Measurements from ENCODE around the gene RTN1. TPM values are rescaled to one million over a fixed set of nuclear protein-coding genes. Genes with fewer than 3 reads are reported as not detected.

Gene RTN1
- total RNA-seq, 1 donor, result 0.43 TPM

GRCh38 chr14:59630288-59630963 is 240.2 kb downstream of the RTN1 start:
- TF ChIP-seq, protein P1, sequence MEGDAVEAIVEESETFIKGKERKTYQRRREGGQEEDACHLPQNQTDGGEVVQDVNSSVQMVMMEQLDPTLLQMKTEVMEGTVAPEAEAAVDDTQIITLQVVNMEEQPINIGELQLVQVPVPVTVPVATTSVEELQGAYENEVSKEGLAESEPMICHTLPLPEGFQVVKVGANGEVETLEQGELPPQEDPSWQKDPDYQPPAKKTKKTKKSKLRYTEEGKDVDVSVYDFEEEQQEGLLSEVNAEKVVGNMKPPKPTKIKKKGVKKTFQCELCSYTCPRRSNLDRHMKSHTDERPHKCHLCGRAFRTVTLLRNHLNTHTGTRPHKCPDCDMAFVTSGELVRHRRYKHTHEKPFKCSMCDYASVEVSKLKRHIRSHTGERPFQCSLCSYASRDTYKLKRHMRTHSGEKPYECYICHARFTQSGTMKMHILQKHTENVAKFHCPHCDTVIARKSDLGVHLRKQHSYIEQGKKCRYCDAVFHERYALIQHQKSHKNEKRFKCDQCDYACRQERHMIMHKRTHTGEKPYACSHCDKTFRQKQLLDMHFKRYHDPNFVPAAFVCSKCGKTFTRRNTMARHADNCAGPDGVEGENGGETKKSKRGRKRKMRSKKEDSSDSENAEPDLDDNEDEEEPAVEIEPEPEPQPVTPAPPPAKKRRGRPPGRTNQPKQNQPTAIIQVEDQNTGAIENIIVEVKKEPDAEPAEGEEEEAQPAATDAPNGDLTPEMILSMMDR (IDR thresholded peaks at IDR 0.05; ENCODE audit: insufficient read depth, low read depth, low read length), result no peak
- no peak overlapping the region for H3K4me3 ChIP-seq (ENCODE audit: low read depth, low read length)
- DNase-seq (ENCODE audit: low read depth), result peak; percentile 2

DNA sequence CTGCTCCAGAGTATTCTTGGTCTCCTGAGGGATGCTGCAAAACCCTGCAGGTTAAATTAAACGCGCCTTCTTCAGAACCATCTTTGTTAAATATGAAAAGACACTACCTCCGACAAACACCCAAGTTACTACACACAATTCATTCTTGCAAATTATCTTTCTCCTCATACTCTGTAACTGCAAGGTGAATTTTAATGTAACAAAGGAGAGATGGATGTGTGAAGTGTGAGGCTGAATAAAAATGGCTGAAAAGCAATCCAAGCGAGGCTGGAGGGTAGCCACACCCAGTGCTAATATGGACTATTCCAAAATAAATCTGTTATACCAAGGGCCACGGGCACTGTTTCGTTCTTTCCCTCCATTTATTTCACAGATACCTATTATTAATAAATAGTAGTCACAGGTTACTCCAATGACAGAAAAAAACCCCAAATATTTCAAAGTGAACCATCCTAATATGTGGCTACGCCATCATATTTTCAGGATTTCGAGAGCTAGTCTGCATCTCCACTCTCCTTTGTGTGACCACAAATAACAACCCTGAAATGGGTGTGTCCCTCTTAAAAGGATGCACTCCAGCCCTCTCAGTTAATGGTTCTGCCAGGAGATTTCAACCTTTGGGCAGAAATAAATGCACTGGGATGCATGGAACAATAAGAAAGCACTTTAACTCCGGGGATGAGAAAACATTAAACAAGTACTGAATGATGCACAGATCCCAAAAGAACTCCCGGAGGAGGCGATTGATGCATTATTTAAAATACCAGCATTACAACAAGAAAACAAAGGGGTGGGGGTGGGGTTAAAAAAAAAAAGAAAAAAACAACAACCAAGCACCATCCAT is 240.9 kb downstream of the RTN1 start:
- no peak overlapping the region for H3K4me3 ChIP-seq (ENCODE audit: low read depth, low read length)
- no peak for DNase-seq (ENCODE audit: low read depth)
- TF ChIP-seq, protein P1 (IDR thresholded peaks at IDR 0.05; ENCODE audit: insufficient read depth, low read depth, low read length), result no peak

- TF ChIP-seq, protein P1 (IDR thresholded peaks at IDR 0.05; ENCODE audit: insufficient read depth, low read depth, low read length), result no peak
- no peak overlapping the region for H3K4me3 ChIP-seq (ENCODE audit: low read depth, low read length)
- DNase-seq (ENCODE audit: low read depth), result no peak
These were observed 243.5 kb downstream of the RTN1 start for GRCh38 chr14:59627011-59627520.

DNA sequence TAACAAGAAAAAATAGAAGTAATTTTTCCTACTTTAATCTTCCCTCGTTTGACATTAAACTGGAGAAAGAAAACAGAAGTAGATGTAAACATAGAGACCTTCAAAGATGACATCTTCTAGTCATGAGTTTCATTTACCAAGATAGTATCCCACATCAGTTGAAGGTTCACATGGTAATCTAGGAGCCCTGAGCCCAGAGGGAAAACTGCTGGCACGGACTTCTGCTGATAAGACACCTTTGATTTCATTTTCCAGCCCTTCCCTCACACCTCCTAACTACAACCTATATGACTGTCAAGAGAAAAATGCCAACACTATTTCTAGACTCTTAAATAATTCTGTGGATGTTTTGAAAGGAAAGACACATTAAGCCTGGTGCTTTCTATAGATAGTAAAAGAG is 247.9 kb downstream of the RTN1 start:
- DNase-seq (ENCODE audit: low read depth), result no peak
- TF ChIP-seq, protein P1 (IDR thresholded peaks at IDR 0.05; ENCODE audit: insufficient read depth, low read depth, low read length), result no peak
- no peak overlapping the region for H3K4me3 ChIP-seq (ENCODE audit: low read depth, low read length)

- no peak for DNase-seq (ENCODE audit: low read depth)
- TF ChIP-seq, protein P1 (IDR thresholded peaks at IDR 0.05; ENCODE audit: insufficient read depth, low read depth, low read length), result no peak
- H3K4me3 ChIP-seq (ENCODE audit: low read depth, low read length), result no peak overlapping the region
These were observed 251.5 kb downstream of the RTN1 start for GRCh38 chr14:59619061-59619460.

- TF ChIP-seq, protein P1 (IDR thresholded peaks at IDR 0.05; ENCODE audit: insufficient read depth, low read depth, low read length), result no peak
- DNase-seq (ENCODE audit: low read depth), result no peak
These were observed 269.5 kb downstream of the RTN1 start for GRCh38 chr14:59601056-59601455.

More at GRCh38 chr14:59601056-59601455, 269.5 kb downstream of the RTN1 start:
- H3K4me3 ChIP-seq (ENCODE audit: low read depth, low read length), result no peak overlapping the region
